ENCODE data around the gene RAI1.
"Not testable (repeated sequence)": the region's sequence is repeated elsewhere in the genome, so short reads cannot be mapped to it uniquely, and the experiment has no call there.

Gene RAI1

GRCh38 chr17:17682737-17683680 is 1.8 kb downstream of the RAI1 start:
- DNase-seq = peak; percentile 58

GRCh38 chr17:17683710-17684365 is 2.6 kb downstream of the RAI1 start:
- DNase-seq = no peak

- DNase-seq = no peak
These were observed 3.9 kb downstream of the RAI1 start for GRCh38 chr17:17684906-17685774.

- peak; percentile 19 for DNase-seq
These were observed 4.6 kb downstream of the RAI1 start for GRCh38 chr17:17685775-17686291.

- DNase-seq = no peak
These were observed 8.1 kb downstream of the RAI1 start for GRCh38 chr17:17689312-17689711.

GRCh38 chr17:17690233-17690632 is 9.0 kb downstream of the RAI1 start:
- DNase-seq = not testable (repeated sequence)

GRCh38 chr17:17691468-17692263 is 10.4 kb downstream of the RAI1 start:
- no peak for DNase-seq

GRCh38 chr17:17692353-17693252 is 11.3 kb downstream of the RAI1 start:
- DNase-seq = no peak

GRCh38 chr17:17693253-17694168 is 12.3 kb downstream of the RAI1 start:
- DNase-seq = no peak

GRCh38 chr17:17694169-17695081 is 13.2 kb downstream of the RAI1 start:
- DNase-seq = peak; percentile 64

GRCh38 chr17:17696085-17696484 is 14.8 kb downstream of the RAI1 start:
- no peak for DNase-seq

GRCh38 chr17:17696882-17697633 is 15.8 kb downstream of the RAI1 start:
- no peak for DNase-seq

GRCh38 chr17:17698371-17698770 is 17.1 kb downstream of the RAI1 start:
- DNase-seq = no peak

GRCh38 chr17:17698869-17699351 is 17.7 kb downstream of the RAI1 start:
- DNase-seq = no peak

- no peak for DNase-seq
These were observed 18.2 kb downstream of the RAI1 start for GRCh38 chr17:17699491-17699890.

- no peak for DNase-seq
These were observed 19.2 kb downstream of the RAI1 start for GRCh38 chr17:17700251-17700969.

- DNase-seq = no peak
These were observed 19.9 kb downstream of the RAI1 start for GRCh38 chr17:17701112-17701511.
